DMS53 treated with DMSO at 0.1 percent for 48 hours (cell line): ENCODE data around the gene TKTL1.
"Not testable (repeated sequence)": the region's sequence is repeated elsewhere in the genome, so short reads cannot be mapped to it uniquely, and the experiment has no call there.

Source experiments
- DNase-seq: peaks from one replicate; lab custom pipeline; 2025; ENCODE audit not compliant: unreplicated experiment; lab: John Stamatoyannopoulos, UW

Gene TKTL1

GRCh38 chrX:154309041-154309775, 13.6 kb downstream of the TKTL1 start:
- DNase-seq, result no peak

GRCh38 chrX:154310616-154311536, 15.3 kb downstream of the TKTL1 start:
- DNase-seq, result no peak

GRCh38 chrX:154312116-154312515, 16.5 kb downstream of the TKTL1 start:
- DNase-seq, result no peak

GRCh38 chrX:154313147-154313546, 17.6 kb downstream of the TKTL1 start:
- DNase-seq, result no peak

GRCh38 chrX:154315416-154315815, 19.8 kb downstream of the TKTL1 start:
- no peak for DNase-seq

- DNase-seq, result no peak
These were observed 21.9 kb downstream of the TKTL1 start for GRCh38 chrX:154317391-154317995.

- DNase-seq, result no peak
These were observed 24.8 kb downstream of the TKTL1 start for GRCh38 chrX:154320406-154320805.

- DNase-seq, result no peak
These were observed 25.6 kb downstream of the TKTL1 start for GRCh38 chrX:154321152-154321551.

- DNase-seq, result no peak
These were observed 26.0 kb downstream of the TKTL1 start for GRCh38 chrX:154321594-154321993.

GRCh38 chrX:154322890-154323289, 27.3 kb downstream of the TKTL1 start:
- no peak for DNase-seq

- no peak for DNase-seq
These were observed 27.9 kb downstream of the TKTL1 start for GRCh38 chrX:154323537-154323936.

- DNase-seq, result no peak
These were observed 29.9 kb downstream of the TKTL1 start for GRCh38 chrX:154325541-154325940.

GRCh38 chrX:154327038-154327820, 31.6 kb downstream of the TKTL1 start:
- DNase-seq, result no peak

- no peak for DNase-seq
These were observed 33.1 kb downstream of the TKTL1 start for GRCh38 chrX:154328646-154329045.

GRCh38 chrX:154329294-154329693, 33.7 kb downstream of the TKTL1 start:
- DNase-seq, result no peak

- no peak for DNase-seq
These were observed 37.0 kb downstream of the TKTL1 start for GRCh38 chrX:154332561-154332960.

- no peak for DNase-seq
These were observed 37.5 kb downstream of the TKTL1 start for GRCh38 chrX:154333116-154333515.

GRCh38 chrX:154333837-154334271, 38.3 kb downstream of the TKTL1 start:
- no peak for DNase-seq

- DNase-seq, result no peak
These were observed 38.9 kb downstream of the TKTL1 start for GRCh38 chrX:154334496-154334895.

- not testable (repeated sequence) for DNase-seq
These were observed 46.1 kb downstream of the TKTL1 start for GRCh38 chrX:154341399-154342298.
